Gastroesophageal sphincter (tissue), 3 donors: ENCODE data around the gene MYADML2.

Source experiments
- CTCF ChIP-seq, 4 experiments: fragments of 200-600 bp in 2 of 4; fragments of 450-650 bp in 2 of 4; sonication (generic) in 1 of 4; IDR thresholded peaks; one replicate each; pipeline ENCODE4 v1.5.1; 2017 to 2019; ENCODE audit warnings: antibody characterized with exemption in 4 of 4, mild to moderate bottlenecking in 2 of 4, moderate library complexity in 2 of 4
- EP300 ChIP-seq: sonication (generic); formaldehyde crosslinking; IDR thresholded peaks from one replicate; pipeline ENCODE4 v1.6.1; 2017; ENCODE audit warnings: antibody characterized with exemption, mild to moderate bottlenecking
- POLR2A ChIP-seq, 2 donors: fragments of 450-650 bp; IDR thresholded peaks; one replicate each; pipeline ENCODE4 v1.6.1; 2017; ENCODE audit warnings: antibody characterized with exemption in 2 of 2, mild to moderate bottlenecking in 2 of 2, moderate library complexity in 1 of 2
- POLR2AphosphoS5 ChIP-seq: sonication (generic); formaldehyde crosslinking; IDR thresholded peaks from one replicate; pipeline ENCODE4 v1.6.1; 2017; ENCODE audit warnings: antibody characterized with exemption

GRCh38 chr17:81921996-81922565 is 25.0 kb downstream of the MYADML2 start:
- TF ChIP-seq CTCF (IDR thresholded peaks at IDR 0.05) (no peak), POLR2A (IDR thresholded peaks at IDR 0.05) (no peak), EP300 (no peak), POLR2AphosphoS5 (no peak)
